Activated T-helper 2 cell treated with anti-CD3 and anti-CD28 coated beads, Interferon-gamma antibody, Interleukin-2, Interleukin-4, amounts not matched to agents 10 μg/mL and 5 μg/mL and 100 μg/mL, durations not matched to agents 14 hours and 24 hours and 36 hours (primary cell): ENCODE data around the gene DPPA2. TPM values are rescaled to one million over a fixed set of nuclear protein-coding genes. Genes with fewer than 3 reads are reported as not detected.
A peak's percentile ranks its signal among the peaks of the same experiment; 100 is the strongest.

Experiments
- DNase-seq: peaks from one replicate; pipeline ENCODE4 v3.0.0; 2021; ENCODE audit warnings: low spot score
- H3K27ac Mint-ChIP-seq: one replicate; pipeline ENCODE4 v1.8.0; 2021; ENCODE audit warnings: mixed read lengths
- H3K27me3 Mint-ChIP-seq: one replicate; pipeline ENCODE4 v1.8.0; 2021; ENCODE audit warnings: low read depth, mixed read lengths
- H3K36me3 Mint-ChIP-seq: one replicate; pipeline ENCODE4 v1.8.0; 2021; ENCODE audit warnings: low read depth, mixed read lengths
- H3K4me1 Mint-ChIP-seq: one replicate; pipeline ENCODE4 v1.8.0; 2021; ENCODE audit warnings: low read depth, mixed read lengths
- H3K4me3 Mint-ChIP-seq: one replicate; pipeline ENCODE4 v1.8.0; 2021; ENCODE audit warnings: low read depth, mild to moderate bottlenecking, moderate library complexity, mixed read lengths
- H3K9me3 Mint-ChIP-seq: one replicate; pipeline ENCODE4 v1.8.0; 2021; ENCODE audit warnings: mixed read lengths
- intact Hi-C: fragments of 100-400 bp; cut with micrococcal nuclease; formaldehyde crosslinking; loops from one replicate; pipeline ENCODE4 v1.15.1; 2023
- total RNA-seq: library from RNA; stranded (reverse); gene quantifications from 2 replicates; pipeline ENCODE4 v1.2.3, GENCODE V29; 2022

DPPA2 gene
- total RNA-seq, 1 donor from 2014 or later, result not detected

DNA sequence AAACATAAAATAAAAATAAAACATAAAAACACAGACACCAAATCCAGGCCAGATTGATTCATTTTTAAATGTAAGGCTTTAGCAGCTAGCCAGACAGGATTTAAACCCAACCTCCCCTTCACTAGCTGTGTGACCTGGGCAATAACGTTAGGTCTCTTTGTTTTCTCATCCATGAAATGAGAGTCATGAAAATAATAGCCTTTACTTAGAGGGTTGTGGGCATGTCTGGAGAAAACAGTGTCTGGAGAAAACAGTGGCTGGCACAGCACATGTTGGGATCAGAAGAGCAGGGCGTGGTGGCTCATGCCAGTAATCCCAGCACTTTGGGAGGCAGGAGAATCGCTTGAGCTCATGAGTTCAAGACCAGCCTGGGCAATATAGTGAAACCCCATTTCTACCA, 22.9 kb upstream of the DPPA2 start:
- intact Hi-C loops, result no loop called here
- Mint-ChIP-seq H3K27ac (no peak overlapping the region), H3K9me3 (no peaks in the 10 kb centered on the region), H3K27me3 (peaks cover 32% of the 10 kb centered on the region), H3K36me3 (no peaks in the 10 kb centered on the region), H3K4me3 (no peak overlapping the region), H3K4me1 (peaks cover 2% of the 10 kb centered on the region)
- DNase-seq, result no peak

DNA sequence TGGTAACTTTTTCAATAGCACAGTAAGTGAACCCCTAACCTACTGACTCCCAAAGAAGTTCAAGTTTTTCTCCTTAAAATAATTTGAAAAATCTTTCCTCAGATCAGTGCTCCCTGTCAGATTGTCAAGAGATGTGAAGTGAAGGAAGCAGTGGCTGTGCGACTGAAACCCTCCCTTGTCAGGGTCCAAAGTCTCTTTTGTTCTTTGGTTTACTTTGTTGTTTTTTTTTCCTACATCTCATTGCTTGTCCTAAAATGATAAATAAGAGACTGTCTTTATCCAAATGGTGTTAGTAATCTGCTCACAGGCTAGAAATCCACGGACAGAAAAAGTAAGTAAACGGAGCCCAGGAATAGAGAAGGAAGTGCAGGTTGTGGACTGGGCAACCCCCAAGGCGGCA, 22.0 kb upstream of the DPPA2 start:
- no peak for DNase-seq
- H3K27ac Mint-ChIP-seq, result no peak overlapping the region
- no peak overlapping the region for H3K4me3 Mint-ChIP-seq
- peaks cover 2% of the 10 kb centered on the region for H3K4me1 Mint-ChIP-seq
- no peaks in the 10 kb centered on the region for H3K9me3 Mint-ChIP-seq
- H3K27me3 Mint-ChIP-seq, result peaks cover 37% of the 10 kb centered on the region
- H3K36me3 Mint-ChIP-seq, result no peaks in the 10 kb centered on the region
- intact Hi-C loops, result no loop called here

DNA sequence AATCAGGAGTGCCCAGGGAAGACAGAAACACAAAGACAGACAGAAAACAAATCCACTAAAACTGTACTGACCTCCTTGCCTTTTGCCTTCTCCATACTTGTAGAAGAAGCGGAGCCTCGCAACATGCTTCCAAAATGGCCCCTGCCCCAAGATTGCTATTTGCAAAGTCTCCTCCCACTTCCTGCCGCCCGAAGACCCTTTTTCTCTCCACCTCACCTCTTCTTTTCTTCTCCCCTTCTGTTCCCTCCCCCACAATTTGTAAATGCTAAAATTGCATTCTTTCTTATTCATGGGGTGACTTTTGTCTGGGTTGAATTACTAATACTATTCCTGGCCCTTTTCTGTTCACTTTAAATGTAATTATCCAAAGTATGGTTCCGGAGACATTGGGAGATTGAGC, 21.1 kb upstream of the DPPA2 start, which contains the start of gene DPPA4:
Gene DPPA4, minus strand, starts transcription at position 154 of the 400 bp plus-strand sequence. Its CDS starts 29 bp downstream, at position 125.
- DNase-seq, result no peak
- no peak within 1 kb of the TSS for H3K27ac Mint-ChIP-seq
- H3K4me1 Mint-ChIP-seq, result peaks cover 2% of the 10 kb centered on the region
- intact Hi-C loops, result no loop called here
- peaks cover 37% of the 10 kb centered on the region for H3K27me3 Mint-ChIP-seq
- no peaks in the 10 kb centered on the region for H3K9me3 Mint-ChIP-seq
- H3K36me3 Mint-ChIP-seq, result no peaks in the 10 kb centered on the region
- H3K4me3 Mint-ChIP-seq, result peak within 1 kb of the TSS; percentile 52

DNA sequence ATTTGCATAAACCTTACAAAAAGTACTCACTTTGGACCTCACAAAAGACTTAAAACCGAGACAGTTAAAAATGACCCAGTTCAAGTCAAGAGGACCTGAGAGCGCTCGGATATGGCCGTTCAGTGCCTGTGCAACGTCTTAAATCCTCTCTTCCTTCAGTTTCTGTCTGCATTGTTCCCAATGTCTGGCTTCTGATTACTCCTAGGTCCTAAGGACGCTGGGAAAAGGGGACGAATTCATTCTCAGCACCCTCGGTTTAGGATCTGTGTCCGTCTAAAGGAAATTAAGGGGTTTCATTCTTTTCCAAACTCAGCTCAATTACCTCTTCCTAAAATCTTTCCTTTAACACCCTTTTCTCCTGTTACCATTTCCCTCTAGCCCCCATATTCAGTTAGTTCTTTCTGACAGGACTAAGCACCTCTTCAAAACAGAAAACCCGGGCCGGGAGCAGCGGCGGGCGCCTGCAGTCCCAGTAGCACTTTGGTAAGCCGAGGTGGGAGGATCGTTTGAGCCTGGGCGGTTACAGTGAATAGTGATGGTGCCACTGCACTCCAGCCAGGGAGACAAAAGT, 20.1 kb upstream of the DPPA2 start:
- Mint-ChIP-seq H3K4me3 (peak overlapping the region; percentile 52), H3K27me3 (peaks cover 37% of the 10 kb centered on the region), H3K9me3 (no peaks in the 10 kb centered on the region), H3K4me1 (peaks cover 2% of the 10 kb centered on the region), H3K36me3 (no peaks in the 10 kb centered on the region), H3K27ac (no peak overlapping the region)
- intact Hi-C loops, result no loop called here
- no peak for DNase-seq

DNA sequence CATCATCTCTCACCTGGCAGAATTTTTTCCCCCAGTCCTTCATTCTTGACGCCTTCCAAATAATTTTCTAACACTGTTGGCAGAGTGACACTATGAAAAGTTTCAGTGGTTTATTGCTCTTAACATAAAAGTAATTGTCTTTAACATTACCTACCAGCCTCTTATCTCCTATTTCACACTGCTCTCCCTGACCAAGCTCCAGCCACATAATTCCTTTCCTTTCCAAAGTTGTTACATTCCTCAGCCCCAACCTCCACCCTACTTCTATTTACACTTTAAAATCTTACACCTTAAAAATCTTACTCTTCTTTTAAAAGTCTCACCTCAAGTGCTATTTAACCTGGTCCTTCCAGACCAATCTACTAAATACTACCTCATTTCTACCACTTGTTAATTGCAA, 18.3 kb upstream of the DPPA2 start:
- intact Hi-C loops, result no loop called here
- Mint-ChIP-seq H3K4me1 (peaks cover 2% of the 10 kb centered on the region), H3K9me3 (no peaks in the 10 kb centered on the region), H3K36me3 (no peaks in the 10 kb centered on the region), H3K4me3 (no peak overlapping the region), H3K27me3 (peaks cover 37% of the 10 kb centered on the region), H3K27ac (no peak overlapping the region)
- no peak for DNase-seq

DNA sequence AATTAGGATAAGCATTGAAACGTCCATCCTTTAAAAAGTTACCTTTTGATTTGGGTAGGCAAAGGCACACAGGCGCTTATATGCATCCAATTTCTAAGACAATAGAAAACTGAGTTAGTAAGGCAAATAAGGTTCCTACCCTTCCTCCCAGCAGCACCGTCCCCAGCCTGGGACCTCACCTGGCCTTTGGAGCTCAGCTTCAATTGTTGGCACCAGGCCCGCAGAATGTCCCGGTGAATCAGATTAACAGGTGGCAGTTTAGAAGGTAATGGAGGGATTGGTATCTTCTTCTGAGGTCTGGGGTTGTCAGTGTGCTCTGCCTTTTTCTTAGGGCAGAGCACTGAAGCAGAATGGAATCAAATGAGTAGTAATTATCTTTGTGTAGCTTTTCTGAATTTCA, 15.4 kb upstream of the DPPA2 start:
- intact Hi-C loops, result no loop called here
- Mint-ChIP-seq H3K27ac (no peak overlapping the region), H3K36me3 (no peaks in the 10 kb centered on the region), H3K27me3 (peaks cover 22% of the 10 kb centered on the region), H3K4me1 (peaks cover 2% of the 10 kb centered on the region), H3K4me3 (no peak overlapping the region), H3K9me3 (no peaks in the 10 kb centered on the region)
- no peak for DNase-seq

DNA sequence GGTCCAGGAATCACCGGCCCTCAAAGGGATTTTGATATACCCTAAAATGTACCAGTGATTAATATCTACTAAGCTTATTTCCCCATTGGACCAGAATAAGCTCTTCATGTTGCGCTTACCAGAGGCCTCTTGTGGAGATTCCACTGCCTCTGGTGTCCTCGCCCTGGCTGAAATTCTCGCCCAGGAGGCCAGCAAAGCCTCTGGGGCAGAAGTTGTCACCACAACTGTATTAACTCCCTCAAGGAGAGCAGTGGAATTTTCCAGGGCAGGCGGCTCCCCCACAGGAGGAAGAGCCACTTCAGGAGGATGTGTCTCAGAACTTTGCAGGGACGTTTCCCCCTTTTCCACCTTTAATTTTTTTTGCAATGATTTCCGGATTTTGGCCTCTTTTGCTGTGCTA, 14.1 kb upstream of the DPPA2 start:
- no peak overlapping the region for H3K27ac Mint-ChIP-seq
- H3K9me3 Mint-ChIP-seq, result no peaks in the 10 kb centered on the region
- no peak overlapping the region for H3K4me3 Mint-ChIP-seq
- H3K36me3 Mint-ChIP-seq, result no peaks in the 10 kb centered on the region
- no peaks in the 10 kb centered on the region for H3K4me1 Mint-ChIP-seq
- H3K27me3 Mint-ChIP-seq, result peaks cover 15% of the 10 kb centered on the region
- DNase-seq, result no peak
- intact Hi-C loops, result no loop called here

DNA sequence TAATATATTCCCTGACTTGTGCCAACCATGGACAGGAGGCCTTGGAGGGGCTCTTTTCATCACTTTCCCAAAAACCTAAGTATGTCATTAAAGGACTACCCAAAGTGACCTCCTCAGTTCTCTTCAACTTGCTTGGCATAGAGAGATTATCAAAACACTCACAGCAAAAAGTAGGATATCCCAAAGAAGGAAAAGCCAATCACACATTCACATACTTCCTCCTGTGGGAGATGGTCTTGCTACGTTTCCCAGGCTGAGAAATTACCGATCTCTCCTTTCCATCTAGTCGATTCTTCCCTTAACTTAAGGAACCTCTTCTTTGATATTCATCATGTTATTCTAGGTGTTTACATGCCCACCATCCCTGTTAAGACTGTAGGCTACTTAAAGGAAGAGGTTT, 11.9 kb upstream of the DPPA2 start:
- H3K4me3 Mint-ChIP-seq, result no peak overlapping the region
- DNase-seq, result no peak
- H3K27ac Mint-ChIP-seq, result no peak overlapping the region
- H3K4me1 Mint-ChIP-seq, result no peaks in the 10 kb centered on the region
- H3K36me3 Mint-ChIP-seq, result no peaks in the 10 kb centered on the region
- H3K27me3 Mint-ChIP-seq, result no peaks in the 10 kb centered on the region
- intact Hi-C loops, result no loop called here
- H3K9me3 Mint-ChIP-seq, result no peaks in the 10 kb centered on the region

DNA sequence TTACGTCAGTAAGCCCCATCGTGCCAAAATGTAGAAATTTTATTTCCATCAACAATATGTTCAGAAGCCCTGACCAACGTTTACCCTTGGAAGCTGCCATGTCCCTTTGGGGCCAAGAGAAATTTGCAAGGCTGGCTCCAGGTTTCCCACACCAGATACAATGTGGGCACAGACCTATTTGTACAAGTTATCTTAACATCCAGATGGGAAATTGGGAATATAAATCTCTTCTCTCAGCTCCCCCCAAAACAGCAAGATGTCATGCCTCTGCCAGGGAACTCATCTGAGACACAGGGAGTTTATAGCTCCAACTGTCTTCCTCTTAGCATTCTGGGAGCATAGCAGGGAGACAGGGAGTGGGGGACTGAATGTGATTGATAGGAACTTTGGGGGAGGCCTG, 9.3 kb upstream of the DPPA2 start:
- no peak overlapping the region for H3K27ac Mint-ChIP-seq
- H3K4me1 Mint-ChIP-seq, result no peaks in the 10 kb centered on the region
- no peaks in the 10 kb centered on the region for H3K9me3 Mint-ChIP-seq
- no peak for DNase-seq
- intact Hi-C loops, result no loop called here
- H3K27me3 Mint-ChIP-seq, result no peaks in the 10 kb centered on the region
- H3K4me3 Mint-ChIP-seq, result no peak overlapping the region
- H3K36me3 Mint-ChIP-seq, result no peaks in the 10 kb centered on the region

DNA sequence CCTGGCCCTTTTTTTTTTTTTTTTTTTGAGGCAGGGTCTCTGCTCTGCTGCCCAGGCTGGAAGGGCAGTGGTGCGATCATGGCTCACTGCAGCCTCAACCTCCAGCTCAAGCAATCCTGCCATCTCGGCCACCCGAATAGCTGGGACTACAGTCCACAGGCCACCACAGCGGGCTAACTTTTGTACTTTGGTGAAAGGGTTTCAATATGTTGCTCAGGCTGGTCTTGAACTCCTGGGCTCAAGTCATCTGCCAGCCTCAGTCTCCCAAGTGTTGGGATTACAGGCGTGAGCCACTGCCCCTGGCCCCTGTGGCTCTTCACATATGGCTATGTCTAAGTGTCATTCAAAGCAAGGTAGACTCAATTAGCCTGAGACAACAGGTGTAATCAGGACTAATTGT, 8.8 kb upstream of the DPPA2 start:
- no peaks in the 10 kb centered on the region for H3K27me3 Mint-ChIP-seq
- no peak overlapping the region for H3K27ac Mint-ChIP-seq
- H3K4me3 Mint-ChIP-seq, result no peak overlapping the region
- intact Hi-C loops, result no loop called here
- no peaks in the 10 kb centered on the region for H3K36me3 Mint-ChIP-seq
- H3K4me1 Mint-ChIP-seq, result no peaks in the 10 kb centered on the region
- no peaks in the 10 kb centered on the region for H3K9me3 Mint-ChIP-seq
- DNase-seq, result no peak

DNA sequence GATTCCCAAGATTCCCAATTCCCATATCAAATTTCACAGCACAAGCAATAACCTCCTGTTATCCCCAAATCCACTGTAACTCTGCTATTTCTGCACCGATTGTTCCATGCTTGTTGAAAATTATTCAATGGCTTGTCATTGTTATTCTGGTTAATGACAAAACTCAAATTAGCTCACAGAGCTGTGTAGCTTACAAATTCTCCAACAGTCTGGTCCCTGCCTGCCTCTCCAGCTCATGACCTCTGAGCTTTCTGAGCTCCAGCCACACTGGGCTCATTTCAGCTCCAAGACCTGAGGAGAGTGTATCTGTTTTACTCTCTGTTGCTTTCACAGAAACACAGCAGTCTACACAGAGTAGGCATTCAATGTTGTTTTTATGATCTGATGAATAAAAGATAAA, 3.3 kb downstream of the DPPA2 start:
- H3K4me3 Mint-ChIP-seq, result no peak overlapping the region
- H3K36me3 Mint-ChIP-seq, result no peaks in the 10 kb centered on the region
- no peaks in the 10 kb centered on the region for H3K4me1 Mint-ChIP-seq
- H3K27me3 Mint-ChIP-seq, result no peaks in the 10 kb centered on the region
- no peak for DNase-seq
- intact Hi-C loops, result no loop called here
- H3K27ac Mint-ChIP-seq, result no peak overlapping the region
- H3K9me3 Mint-ChIP-seq, result peaks cover 4% of the 10 kb centered on the region

DNA sequence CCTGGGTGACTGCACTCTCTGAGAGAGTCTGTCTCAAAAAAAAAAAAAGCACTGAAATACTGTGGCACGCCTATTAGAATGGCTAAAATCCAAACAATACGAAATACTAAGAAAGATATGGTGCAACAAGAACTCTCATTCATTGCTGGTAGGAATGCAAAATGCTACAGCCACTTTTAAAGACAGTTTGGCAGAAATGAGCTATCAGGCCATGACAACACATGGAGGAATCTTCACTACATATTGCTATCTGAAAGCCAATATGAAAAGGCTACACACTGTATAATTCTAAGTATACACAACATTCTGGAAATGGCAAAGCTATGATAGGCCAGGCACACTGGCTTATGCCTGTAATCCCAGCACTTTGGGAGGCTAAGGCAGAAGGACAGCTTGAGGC, 18.8 kb downstream of the DPPA2 start:
- Mint-ChIP-seq H3K4me1 (no peaks in the 10 kb centered on the region), H3K4me3 (no peak overlapping the region), H3K9me3 (no peaks in the 10 kb centered on the region), H3K27me3 (no peaks in the 10 kb centered on the region), H3K36me3 (no peaks in the 10 kb centered on the region), H3K27ac (no peak overlapping the region)
- intact Hi-C loops, result no loop called here
- no peak for DNase-seq

DNA sequence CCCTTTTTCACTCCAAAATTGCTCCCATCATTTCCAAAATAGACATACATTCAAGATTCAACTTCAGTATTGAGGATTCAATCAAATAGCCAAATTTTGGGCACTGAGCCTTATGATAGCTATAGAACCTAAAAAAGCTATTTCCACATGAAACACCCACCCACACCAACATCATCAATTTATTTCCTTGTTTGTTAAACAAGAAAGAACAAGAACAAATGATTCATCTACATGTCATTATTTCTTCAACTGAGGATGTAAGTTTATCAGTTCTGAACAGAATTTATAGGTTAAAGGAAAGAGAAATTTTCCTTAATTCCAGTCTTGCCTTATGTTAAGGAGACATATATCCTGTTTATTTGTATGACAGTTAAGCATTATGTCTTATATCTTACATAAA, 32.2 kb downstream of the DPPA2 start:
- H3K27ac Mint-ChIP-seq, result no peak overlapping the region
- no peaks in the 10 kb centered on the region for H3K36me3 Mint-ChIP-seq
- intact Hi-C loops, result no loop called here
- no peak overlapping the region for H3K4me3 Mint-ChIP-seq
- H3K4me1 Mint-ChIP-seq, result no peaks in the 10 kb centered on the region
- no peaks in the 10 kb centered on the region for H3K9me3 Mint-ChIP-seq
- no peak for DNase-seq
- no peaks in the 10 kb centered on the region for H3K27me3 Mint-ChIP-seq

DNA sequence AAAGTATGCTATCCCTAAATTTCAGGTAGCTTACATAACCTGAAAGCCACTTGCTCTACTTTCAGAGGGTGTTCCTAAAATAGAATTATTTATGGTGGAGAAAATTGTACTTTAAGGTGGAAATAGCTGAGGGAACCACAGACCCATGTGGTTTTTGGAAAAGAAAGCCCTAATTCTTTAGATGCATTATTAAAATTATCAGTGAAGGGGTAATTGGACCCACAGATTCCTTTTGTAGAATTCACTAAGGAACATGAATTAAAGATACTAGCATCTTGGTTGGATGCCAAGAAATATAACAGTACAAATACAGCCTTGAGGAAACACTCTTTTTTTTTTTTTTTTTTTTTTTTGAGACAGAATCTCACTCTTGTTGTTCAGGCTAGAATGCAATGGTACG, 37.8 kb downstream of the DPPA2 start:
- Mint-ChIP-seq H3K36me3 (no peaks in the 10 kb centered on the region), H3K27me3 (no peaks in the 10 kb centered on the region), H3K27ac (no peak overlapping the region), H3K4me1 (no peaks in the 10 kb centered on the region), H3K4me3 (no peak overlapping the region), H3K9me3 (no peaks in the 10 kb centered on the region)
- DNase-seq, result no peak
- intact Hi-C loops, result no loop called here
